ENCODE results near the gene UVRAG. TPM values are rescaled to one million over a fixed set of nuclear protein-coding genes. Genes with fewer than 3 reads are reported as not detected.
A peak's percentile ranks its signal among the peaks of the same experiment; 100 is the strongest.

Gene UVRAG
- total RNA-seq, 1 donor from 2014 or later, result 103 TPM

DNA sequence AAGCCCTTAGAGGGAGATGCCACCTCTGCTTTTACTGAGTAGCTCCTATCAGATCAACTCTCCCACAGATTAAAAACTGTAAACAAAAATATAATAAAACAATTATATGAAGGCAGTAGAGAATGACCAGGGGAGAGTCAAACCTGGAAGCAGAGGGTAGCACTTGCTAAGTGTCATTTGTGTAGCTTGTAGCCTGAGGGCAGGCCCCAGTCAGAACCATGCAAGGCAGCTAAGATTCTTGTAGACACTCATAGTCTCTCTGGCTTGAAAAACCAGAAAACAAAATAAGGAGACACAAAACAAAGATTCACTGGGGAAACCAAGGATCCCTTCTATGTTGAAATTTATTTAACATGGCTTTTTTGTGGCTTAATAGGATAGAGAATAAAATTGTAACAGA, 280.9 kb downstream of the UVRAG start:
- intact Hi-C loops (cut with micrococcal nuclease), result no loop called here
- DNase-seq, result no peak
- Mint-ChIP-seq H3K9me3 (peaks cover 5% of the 10 kb centered on the region), H3K27me3 (no peaks in the 10 kb centered on the region), H3K4me1 (peaks cover 14% of the 10 kb centered on the region), H3K4me3 (no peak overlapping the region), H3K36me3 (ENCODE audit: low read depth) (peaks cover 57% of the 10 kb centered on the region), H3K27ac (no peak overlapping the region)
- POLR2A ChIA-PET, result interaction anchor here (0.6 to 1.5 kb wide), 2 partner anchors 13 to 31 kb away, joined by 3 read pairs; no protein-coding TSS in a partner anchor
- CTCF ChIA-PET, result no interaction called here
- TF ChIP-seq, protein P1, sequence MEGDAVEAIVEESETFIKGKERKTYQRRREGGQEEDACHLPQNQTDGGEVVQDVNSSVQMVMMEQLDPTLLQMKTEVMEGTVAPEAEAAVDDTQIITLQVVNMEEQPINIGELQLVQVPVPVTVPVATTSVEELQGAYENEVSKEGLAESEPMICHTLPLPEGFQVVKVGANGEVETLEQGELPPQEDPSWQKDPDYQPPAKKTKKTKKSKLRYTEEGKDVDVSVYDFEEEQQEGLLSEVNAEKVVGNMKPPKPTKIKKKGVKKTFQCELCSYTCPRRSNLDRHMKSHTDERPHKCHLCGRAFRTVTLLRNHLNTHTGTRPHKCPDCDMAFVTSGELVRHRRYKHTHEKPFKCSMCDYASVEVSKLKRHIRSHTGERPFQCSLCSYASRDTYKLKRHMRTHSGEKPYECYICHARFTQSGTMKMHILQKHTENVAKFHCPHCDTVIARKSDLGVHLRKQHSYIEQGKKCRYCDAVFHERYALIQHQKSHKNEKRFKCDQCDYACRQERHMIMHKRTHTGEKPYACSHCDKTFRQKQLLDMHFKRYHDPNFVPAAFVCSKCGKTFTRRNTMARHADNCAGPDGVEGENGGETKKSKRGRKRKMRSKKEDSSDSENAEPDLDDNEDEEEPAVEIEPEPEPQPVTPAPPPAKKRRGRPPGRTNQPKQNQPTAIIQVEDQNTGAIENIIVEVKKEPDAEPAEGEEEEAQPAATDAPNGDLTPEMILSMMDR (IDR thresholded peaks at IDR 0.05), result no peak
- ATAC-seq (ENCODE audit: low read depth), result no peak

DNA sequence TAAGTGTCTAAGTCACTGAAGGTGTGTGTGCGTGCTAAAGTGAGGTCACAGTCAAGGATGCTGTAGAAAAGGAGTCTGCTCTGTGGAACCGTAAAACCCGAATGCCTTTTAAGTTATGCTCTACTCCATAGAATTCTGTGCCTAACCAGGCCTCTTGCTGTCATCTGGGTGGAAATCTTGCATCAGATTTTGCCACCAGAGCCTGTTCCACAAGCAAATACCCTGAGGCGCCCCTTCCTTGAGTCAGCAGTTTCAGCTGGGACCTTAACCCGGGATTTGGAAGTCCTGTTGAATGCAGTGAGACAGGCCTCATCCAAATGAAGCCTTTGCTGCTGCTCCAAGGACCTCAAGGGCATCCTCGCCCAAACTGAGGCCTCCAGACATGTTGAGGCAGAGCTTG, 281.5 kb downstream of the UVRAG start:
- no peak for ATAC-seq (ENCODE audit: low read depth)

DNA sequence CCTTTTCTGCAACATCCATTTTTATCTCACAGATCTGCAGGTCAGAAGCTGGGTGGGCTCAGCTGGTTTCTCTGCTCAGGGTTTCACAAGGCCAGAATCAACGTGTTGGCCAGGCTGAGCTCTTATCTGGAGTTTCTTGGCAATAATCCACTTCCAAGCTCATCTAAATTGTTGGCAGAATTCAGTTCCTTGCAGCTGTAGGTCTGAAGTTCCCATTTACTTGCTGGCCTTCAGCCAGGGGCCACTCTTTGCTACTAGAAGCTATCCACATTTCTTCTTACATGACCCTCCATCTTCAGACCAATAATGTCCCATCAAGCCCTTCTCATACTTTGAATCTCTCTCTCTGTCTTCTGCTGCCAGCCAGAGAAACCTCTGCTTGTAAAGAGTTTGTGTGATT, 287.8 kb downstream of the UVRAG start:
- no peaks in the 10 kb centered on the region for H3K9me3 Mint-ChIP-seq
- ChIA-PET CTCF (no interaction called here), POLR2A (no interaction called here)
- H3K4me3 Mint-ChIP-seq, result no peak overlapping the region
- peak overlapping the region; percentile 18 for H3K27ac Mint-ChIP-seq
- peaks cover 4% of the 10 kb centered on the region for H3K4me1 Mint-ChIP-seq
- ATAC-seq (ENCODE audit: low read depth) (no peak), DNase-seq (no peak)
- TF ChIP-seq, protein P1 (IDR thresholded peaks at IDR 0.05), result no peak
- peaks cover 58% of the 10 kb centered on the region for H3K36me3 Mint-ChIP-seq (ENCODE audit: low read depth)
- intact Hi-C loops (cut with micrococcal nuclease), result no loop called here
- H3K27me3 Mint-ChIP-seq, result no peaks in the 10 kb centered on the region

More for the DNA sequence above, 281.5 kb downstream of the UVRAG start:
- POLR2A ChIA-PET, result no interaction called here
- TF ChIP-seq, protein P1 (IDR thresholded peaks at IDR 0.05), result no peak
- H3K36me3 Mint-ChIP-seq (ENCODE audit: low read depth), result peaks cover 54% of the 10 kb centered on the region
- no peak for DNase-seq
- no peaks in the 10 kb centered on the region for H3K27me3 Mint-ChIP-seq
- intact Hi-C loops (cut with micrococcal nuclease), result no loop called here
- H3K4me3 Mint-ChIP-seq, result no peak overlapping the region
- CTCF ChIA-PET, result no interaction called here
- no peak overlapping the region for H3K27ac Mint-ChIP-seq
- peaks cover 14% of the 10 kb centered on the region for H3K4me1 Mint-ChIP-seq
- no peaks in the 10 kb centered on the region for H3K9me3 Mint-ChIP-seq

DNA sequence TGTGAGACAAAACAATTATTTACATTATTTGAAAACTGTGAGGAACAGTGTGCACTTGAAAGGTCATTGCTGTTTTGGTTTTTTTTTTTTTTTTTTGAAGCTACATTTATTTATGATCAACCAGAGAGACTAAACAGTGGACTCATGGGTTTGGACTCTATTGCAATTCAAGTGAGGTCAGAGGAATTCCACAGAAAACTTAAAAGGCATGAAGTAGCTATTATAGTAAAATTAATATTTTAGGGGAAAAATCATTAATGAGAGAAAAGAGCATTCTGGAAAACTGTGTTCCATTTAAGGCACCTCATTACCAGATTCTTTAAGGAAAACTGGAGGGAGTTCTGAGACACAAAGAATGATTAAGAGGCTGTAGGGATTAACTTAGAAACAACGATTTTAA, 288.4 kb downstream of the UVRAG start:
- H3K4me1 Mint-ChIP-seq, result peaks cover 4% of the 10 kb centered on the region
- ChIA-PET POLR2A (no interaction called here), CTCF (no interaction called here)
- no peaks in the 10 kb centered on the region for H3K9me3 Mint-ChIP-seq
- H3K27me3 Mint-ChIP-seq, result no peaks in the 10 kb centered on the region
- no peak overlapping the region for H3K4me3 Mint-ChIP-seq
- H3K36me3 Mint-ChIP-seq (ENCODE audit: low read depth), result peaks cover 57% of the 10 kb centered on the region
- TF ChIP-seq, protein P1 (IDR thresholded peaks at IDR 0.05), result no peak
- H3K27ac Mint-ChIP-seq, result no peak overlapping the region
- DNase-seq, result no peak
- ATAC-seq (ENCODE audit: low read depth), result no peak
- intact Hi-C loops (cut with micrococcal nuclease), result no loop called here

DNA sequence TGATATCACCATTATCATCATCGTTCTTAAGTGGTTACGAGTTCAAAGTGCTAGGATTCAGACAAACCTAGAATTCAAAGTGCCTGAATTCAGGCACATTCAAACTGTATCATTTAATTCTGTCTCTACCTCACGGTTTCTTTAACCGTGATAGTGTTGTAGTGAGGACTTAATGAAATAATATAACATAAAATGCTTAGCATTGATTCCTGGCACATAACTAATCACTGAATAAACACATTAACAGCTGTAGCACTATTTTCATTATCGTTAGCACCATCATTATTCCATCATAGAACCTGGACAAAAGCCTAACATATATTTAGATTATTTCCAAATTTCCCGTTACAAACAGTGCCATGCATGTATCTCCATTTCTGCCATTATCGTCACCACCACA, 289.3 kb downstream of the UVRAG start:
- no peak for ATAC-seq (ENCODE audit: low read depth)
- ChIA-PET CTCF (no interaction called here), POLR2A (no interaction called here)
- Mint-ChIP-seq H3K9me3 (no peaks in the 10 kb centered on the region), H3K27ac (no peak overlapping the region), H3K36me3 (ENCODE audit: low read depth) (peaks cover 54% of the 10 kb centered on the region), H3K27me3 (no peaks in the 10 kb centered on the region), H3K4me1 (peaks cover 4% of the 10 kb centered on the region), H3K4me3 (no peak overlapping the region)
- no peak for DNase-seq
- TF ChIP-seq, protein P1 (IDR thresholded peaks at IDR 0.05), result no peak
- intact Hi-C loops (cut with micrococcal nuclease), result no loop called here
